GM21367 (cell line): ENCODE data around the gene HSD17B3.
"Not testable (repeated sequence)": the region's sequence is repeated elsewhere in the genome, so short reads cannot be mapped to it uniquely, and the experiment has no call there.

Experiments
- ATAC-seq: cut with Tn5 transposase; IDR thresholded peaks from one replicate; pipeline ENCODE4 v1.9.1; 2021; ENCODE audit not compliant: unreplicated experiment

HSD17B3 gene

GRCh38 chr9:96309850-96310249, 7.9 kb upstream of the HSD17B3 start:
- ATAC-seq, result no peak

GRCh38 chr9:96306958-96307357, 5.0 kb upstream of the HSD17B3 start:
- not testable (repeated sequence) for ATAC-seq

- no peak for ATAC-seq
Measured at GRCh38 chr9:96305171-96305570, 3.2 kb upstream of the HSD17B3 start.

GRCh38 chr9:96304230-96304629, 2.3 kb upstream of the HSD17B3 start:
- ATAC-seq, result no peak

- no peak for ATAC-seq
Measured at GRCh38 chr9:96299823-96300222, 2.2 kb downstream of the HSD17B3 start.

- no peak for ATAC-seq
Measured at GRCh38 chr9:96294159-96294545, 7.8 kb downstream of the HSD17B3 start.

- ATAC-seq, result no peak
Measured at GRCh38 chr9:96293498-96294158, 8.3 kb downstream of the HSD17B3 start.

GRCh38 chr9:96289392-96289791, 12.6 kb downstream of the HSD17B3 start:
- no peak for ATAC-seq

- no peak for ATAC-seq
Measured at GRCh38 chr9:96281641-96282040, 20.3 kb downstream of the HSD17B3 start.

- no peak for ATAC-seq
Measured at GRCh38 chr9:96279932-96280331, 22.0 kb downstream of the HSD17B3 start.

GRCh38 chr9:96274939-96275338, 27.0 kb downstream of the HSD17B3 start:
- ATAC-seq, result no peak

- ATAC-seq, result no peak
Measured at GRCh38 chr9:96270236-96270744, 31.7 kb downstream of the HSD17B3 start.

- ATAC-seq, result no peak
Measured at GRCh38 chr9:96258967-96259366, 43.0 kb downstream of the HSD17B3 start.

GRCh38 chr9:96256800-96257199, 45.2 kb downstream of the HSD17B3 start:
- ATAC-seq, result no peak

- no peak for ATAC-seq
Measured at GRCh38 chr9:96255698-96256097, 46.3 kb downstream of the HSD17B3 start.

GRCh38 chr9:96253059-96253696, 48.8 kb downstream of the HSD17B3 start:
- no peak for ATAC-seq

GRCh38 chr9:96251451-96251850, 50.5 kb downstream of the HSD17B3 start:
- ATAC-seq, result no peak

- ATAC-seq, result no peak
Measured at GRCh38 chr9:96249746-96250145, 52.2 kb downstream of the HSD17B3 start.

- ATAC-seq, result no peak
Measured at GRCh38 chr9:96246267-96246671, 55.7 kb downstream of the HSD17B3 start.

- ATAC-seq, result no peak
Measured at GRCh38 chr9:96245399-96245798, 56.6 kb downstream of the HSD17B3 start.

GRCh38 chr9:96243778-96244177, 58.2 kb downstream of the HSD17B3 start:
- no peak for ATAC-seq

- ATAC-seq, result no peak
Measured at GRCh38 chr9:96242811-96243210, 59.2 kb downstream of the HSD17B3 start.

- peak; percentile 62 for ATAC-seq
Measured at GRCh38 chr9:96241391-96241809, 60.6 kb downstream of the HSD17B3 start.
